Kidney tubule cell (primary cell): ENCODE results near the gene ZNF483.
"Not testable (repeated sequence)": the region's sequence is repeated elsewhere in the genome, so short reads cannot be mapped to it uniquely, and the experiment has no call there.

Source experiments
- DNase-seq: peaks from one replicate; pipeline ENCODE4 v3.0.0-alpha.2; 2018; ENCODE audit warnings: low spot score

Gene ZNF483

DNA sequence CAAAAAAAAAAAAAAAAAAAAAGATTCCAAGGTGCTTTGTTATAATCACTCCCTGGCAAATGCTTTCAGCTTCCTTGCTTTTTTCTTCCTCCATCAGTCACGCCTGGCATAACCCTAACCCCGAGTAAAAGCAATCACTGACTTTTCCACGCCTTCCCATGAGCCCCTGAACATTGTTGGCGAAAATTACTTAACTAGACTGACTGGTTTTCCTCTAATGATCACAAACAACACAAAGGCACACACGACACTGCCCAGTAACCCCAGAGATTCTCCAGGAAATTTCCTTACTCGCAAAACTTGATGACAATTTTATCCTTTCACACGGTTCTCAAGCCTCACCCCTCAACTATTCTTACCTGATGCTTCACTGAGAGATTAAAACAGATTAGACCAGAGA, 85.9 kb downstream of the ZNF483 start:
- no peak for DNase-seq

DNA sequence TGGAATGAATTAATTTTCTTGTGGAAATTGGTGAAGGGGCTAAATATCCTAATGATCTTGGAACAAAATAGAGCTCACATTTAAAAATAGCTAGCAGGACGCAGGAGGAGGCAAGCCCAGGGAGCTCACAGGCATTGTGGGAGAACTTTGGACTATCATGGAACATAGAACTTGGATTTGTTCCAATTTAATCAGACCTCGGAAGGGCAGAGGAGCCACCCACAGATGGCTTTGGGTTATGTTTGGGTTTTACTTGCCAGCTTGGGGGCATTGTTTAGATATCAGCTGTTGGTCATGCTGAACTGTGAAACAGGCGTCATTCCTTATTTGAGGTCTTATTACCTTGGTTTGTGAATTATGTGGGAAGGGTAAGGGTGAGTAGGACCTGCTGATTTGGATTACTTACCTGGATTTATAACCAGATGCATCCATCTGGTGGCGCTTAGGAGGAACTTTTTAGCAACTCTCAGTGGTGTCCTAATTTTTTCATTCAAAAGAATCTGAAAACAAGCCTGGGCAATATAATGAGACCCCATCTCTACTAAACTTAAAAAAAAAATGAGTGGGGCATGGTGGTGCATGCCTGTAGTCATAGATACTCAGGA, 88.6 kb downstream of the ZNF483 start:
- no peak for DNase-seq

DNA sequence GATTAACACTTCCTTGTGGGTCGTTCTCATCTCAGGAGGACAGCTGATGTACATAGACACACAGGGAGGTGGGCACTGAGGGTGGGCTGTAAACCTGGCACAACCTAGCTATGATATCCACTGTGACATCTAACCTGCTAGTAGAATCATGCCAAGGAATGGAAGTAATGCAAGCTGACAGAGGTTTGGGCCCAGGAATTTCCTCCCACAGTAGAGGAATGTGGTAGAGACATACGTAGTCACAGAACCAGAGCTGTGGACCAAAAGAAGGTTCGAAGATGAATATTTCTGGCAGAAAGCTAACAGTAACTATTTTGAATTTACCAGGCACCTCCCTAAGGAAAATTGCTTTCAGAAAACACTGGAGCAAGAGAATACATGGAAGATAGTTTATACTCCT, 90.9 kb downstream of the ZNF483 start:
- no peak for DNase-seq

DNA sequence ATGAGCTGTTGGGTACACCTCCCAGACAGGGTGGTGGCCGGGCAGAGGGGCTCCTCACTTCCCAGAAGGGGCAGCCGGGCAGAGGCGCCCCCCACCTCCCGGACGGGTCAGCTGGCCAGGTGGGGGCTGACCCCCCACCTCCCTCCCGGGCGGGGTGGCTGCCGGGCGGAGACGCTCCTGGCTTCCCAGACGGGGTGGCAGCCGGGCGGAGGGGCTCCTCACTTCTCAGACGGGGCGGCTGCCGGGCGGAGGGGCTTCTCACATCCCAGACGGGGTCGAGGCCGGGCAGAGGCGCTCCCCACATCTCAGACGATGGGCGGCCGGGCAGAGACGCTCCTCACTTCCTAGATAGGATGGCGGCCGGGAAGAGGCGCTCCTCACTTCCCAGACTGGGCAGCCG, 92.4 kb downstream of the ZNF483 start:
- not testable (repeated sequence) for DNase-seq

DNA sequence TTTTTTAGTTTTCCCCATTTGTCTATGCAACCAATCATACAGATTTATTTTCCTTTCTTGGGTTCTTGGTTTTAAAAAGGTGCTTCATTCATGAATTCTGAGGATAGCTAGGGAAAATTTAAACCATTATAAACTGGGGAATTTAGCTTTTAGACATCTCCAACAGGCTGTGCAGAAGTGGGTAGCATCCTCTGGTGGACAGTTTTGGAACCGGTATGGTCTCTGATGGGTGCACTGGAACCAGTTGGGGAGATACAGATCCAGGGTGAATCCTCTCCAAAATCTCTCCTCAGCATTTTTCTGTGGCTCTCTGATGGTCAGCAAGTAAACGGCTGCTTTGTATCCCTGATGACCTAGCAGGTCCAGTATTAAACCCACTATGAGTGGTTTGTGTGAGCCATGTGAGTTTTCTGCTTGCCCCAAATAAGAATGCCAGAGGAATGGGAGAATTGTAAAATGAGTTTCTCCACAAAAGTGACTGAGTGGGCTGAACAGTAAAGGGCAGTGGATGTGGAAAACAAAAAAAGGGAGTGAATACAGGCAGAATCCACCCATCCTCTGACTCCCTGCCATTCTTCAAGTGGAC, 97.0 kb downstream of the ZNF483 start:
- no peak for DNase-seq

DNA sequence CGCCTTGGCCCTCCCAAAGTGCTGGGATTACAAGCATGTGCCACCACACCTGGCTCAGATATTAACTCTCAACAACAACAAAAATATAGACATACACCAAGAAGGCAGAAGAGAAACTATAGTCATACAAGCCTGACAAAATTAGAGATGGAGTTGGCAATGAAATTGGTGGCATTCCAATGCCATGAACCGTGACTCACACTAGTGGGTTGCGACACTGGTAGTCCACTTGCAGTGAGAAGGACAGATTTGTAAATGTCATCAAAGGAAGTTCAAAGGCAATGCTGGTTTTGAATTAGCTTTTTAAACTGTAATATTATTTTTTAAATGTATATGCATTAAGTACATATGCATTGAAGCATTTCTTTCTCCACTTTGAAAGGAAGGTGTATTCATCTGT, 97.6 kb downstream of the ZNF483 start:
- DNase-seq: peak; percentile 85
